T-helper 1 cell (primary cell): ENCODE data around the gene CABLES1.
"Not testable (repeated sequence)": the region's sequence is repeated elsewhere in the genome, so short reads cannot be mapped to it uniquely, and the experiment has no call there.

Experiments
- DNase-seq, 5 donors: peaks; one replicate each; pipeline ENCODE4 v3.0.0-alpha.2; 2012 to 2020

The CABLES1 gene

DNA sequence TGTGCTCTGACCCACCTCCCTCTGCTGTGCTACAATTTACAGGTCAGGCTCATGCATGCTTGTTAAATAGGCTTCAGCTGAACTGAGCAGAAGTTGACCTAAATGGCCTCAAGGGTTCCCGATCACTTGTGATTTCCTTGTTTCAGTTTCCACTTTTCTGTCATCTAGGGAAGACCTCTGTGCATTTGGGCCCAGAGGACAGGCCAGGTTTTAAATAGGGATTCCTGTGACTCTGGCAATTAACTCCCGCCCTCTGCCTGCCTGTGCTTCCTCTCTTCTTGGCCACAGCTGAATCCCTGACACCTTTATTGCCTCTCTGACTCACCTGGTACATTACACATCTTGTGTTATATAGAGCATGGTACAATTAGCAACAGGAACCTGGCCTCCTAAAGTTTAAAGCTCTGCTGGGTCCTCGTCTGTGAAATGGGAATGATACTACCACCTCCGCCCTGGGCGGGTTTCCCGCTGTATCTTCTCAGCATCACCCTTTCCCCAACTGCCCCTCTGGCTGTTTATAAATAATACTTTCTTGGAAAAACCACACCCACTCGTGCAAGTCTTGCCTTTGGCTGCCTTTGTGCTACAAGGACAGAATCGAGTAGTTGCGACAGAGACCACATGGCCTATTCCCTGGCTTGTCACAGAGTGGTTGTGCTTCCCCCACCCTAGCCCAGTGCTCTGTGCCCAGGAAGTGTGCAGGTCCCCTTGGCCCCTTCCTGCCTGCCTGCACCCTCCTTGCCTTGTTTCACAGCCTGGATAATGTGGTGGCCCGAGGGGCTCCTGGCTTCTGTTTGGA, 7.9 kb downstream of the CABLES1 start:
- no peak for DNase-seq

DNA sequence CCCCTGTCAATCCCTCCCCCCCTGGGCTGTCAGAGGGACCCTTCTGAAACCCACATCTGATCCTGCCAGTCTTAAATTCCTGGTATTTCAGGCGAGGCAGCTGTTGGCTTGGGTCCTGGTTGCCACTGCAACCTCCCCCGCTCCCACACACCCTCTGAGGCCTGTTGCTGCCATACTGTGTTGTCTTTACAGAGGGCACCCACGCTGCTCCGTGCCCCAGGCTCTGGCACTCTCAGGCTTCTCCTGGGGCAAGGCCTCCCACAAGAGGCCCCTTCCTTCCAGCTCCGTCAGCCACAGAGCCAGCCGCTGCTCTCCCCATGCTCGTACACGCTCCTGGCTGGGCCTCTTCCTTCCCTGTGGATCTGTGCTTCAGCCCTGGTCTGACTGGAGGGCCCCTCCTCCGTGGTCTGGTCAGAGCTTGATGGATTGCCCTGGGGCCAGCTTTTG, 8.6 kb downstream of the CABLES1 start:
- DNase-seq: no peak

GRCh38 chr18:23144640-23145039, 9.4 kb downstream of the CABLES1 start:
- no peak for DNase-seq

DNA sequence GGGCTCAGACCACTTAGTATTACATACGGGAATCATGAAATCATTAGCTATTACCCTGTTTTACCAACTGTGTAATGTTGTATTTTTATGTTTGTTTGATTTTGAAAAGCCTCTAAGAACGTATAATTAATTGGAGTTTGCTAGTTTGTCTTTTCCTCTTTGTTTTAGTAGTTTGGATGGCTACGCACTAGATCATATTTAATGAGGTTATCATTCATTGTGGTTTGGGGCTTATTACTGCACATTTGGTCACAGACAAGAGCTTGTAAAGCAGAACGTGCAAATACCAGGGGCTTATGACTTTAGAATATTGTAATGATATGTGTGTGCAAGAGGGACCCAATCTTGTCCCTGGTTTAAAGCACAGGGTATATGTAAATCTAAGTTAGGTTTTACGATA, 10.3 kb downstream of the CABLES1 start:
- no peak for DNase-seq

GRCh38 chr18:23146861-23147469, 11.7 kb downstream of the CABLES1 start:
- DNase-seq: no peak

DNA sequence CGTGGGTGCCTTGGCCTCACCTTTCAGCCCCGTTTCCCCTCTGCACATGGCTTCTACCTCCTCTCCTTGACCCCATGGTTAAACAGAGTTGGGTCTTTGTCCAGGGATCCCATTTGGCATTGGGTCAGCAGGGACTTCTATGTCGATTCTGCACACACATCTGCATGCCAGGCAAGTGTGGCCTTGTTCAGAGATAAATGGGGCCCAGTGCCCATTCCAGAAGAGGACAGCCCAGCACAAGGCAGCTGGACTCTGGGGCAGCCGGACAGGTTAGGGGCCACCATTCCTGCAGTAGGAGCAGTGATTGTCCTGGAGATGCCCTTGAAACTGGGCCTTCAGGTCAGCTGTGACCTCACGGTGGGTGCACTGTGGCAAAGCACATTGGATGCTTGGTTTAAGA, 13.1 kb downstream of the CABLES1 start:
- DNase-seq: no peak

- no peak for DNase-seq
These were observed 14.3 kb downstream of the CABLES1 start for GRCh38 chr18:23149570-23149969.

- no peak for DNase-seq
These were observed 16.3 kb downstream of the CABLES1 start for GRCh38 chr18:23151414-23152099.

DNA sequence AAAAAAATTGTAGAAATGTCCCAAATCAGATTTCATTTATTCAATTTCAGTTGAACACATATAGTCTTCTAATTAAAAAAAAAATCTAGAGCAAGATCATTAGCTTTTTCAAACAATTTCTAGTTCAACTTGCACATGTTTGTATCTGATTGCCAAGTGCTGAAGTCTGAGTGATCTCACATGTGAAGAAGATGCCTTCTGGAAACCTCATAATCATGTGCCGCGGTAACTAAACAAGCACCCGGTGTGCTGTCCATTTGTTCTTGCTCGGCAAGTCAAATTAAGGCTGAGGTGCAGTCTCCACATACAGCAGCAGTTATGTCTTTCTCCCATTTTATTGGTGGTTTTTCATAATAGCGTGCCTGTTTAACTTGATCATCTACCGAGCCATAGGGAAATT, 18.7 kb downstream of the CABLES1 start:
- no peak for DNase-seq

GRCh38 chr18:23154823-23155500, 19.7 kb downstream of the CABLES1 start:
- DNase-seq: no peak

GRCh38 chr18:23155537-23155936, 20.3 kb downstream of the CABLES1 start:
- DNase-seq: no peak

DNA sequence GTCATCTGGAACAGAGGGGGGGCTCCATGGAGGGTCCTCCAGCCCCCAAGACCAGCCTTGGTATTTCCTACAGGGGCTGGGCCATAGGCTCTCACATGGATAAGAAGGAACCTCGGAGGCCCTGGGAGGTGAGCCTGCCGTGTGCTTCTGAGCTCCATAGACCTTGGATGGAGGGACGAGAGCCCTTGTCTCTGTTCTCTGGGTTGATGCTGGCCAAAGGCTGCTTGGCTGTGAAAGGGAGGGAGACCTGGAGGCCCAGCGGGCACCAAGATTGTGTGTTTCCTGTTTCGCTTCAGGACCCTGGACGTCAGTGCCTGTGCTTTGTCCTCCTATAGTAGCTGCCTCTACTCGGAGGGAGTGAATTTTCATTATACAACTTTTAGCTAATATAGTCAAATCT, 20.8 kb downstream of the CABLES1 start:
- no peak for DNase-seq

GRCh38 chr18:23158058-23158457, 22.8 kb downstream of the CABLES1 start:
- no peak for DNase-seq

DNA sequence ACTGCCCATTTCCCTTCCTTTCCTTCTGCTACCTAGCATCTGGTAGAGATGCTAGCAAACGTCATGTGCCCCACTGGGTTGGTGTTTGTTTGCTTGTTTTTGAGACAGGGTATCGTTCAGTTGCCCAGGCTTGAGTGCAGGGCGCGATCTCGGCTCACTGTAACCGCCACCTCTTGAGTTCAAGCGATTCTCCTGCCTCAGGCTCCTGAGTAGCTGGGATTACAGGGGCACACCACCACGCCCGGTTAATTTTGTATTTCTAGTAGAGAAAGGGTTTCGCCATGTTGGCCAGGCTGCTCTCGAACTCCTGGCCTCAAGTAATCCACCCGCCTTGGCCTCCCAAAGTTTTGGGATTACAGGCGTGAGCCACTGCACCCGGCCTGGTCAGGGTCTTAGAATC, 23.6 kb downstream of the CABLES1 start:
- not testable (repeated sequence) for DNase-seq

- DNase-seq: no peak
These were observed 24.1 kb downstream of the CABLES1 start for GRCh38 chr18:23159344-23159743.

DNA sequence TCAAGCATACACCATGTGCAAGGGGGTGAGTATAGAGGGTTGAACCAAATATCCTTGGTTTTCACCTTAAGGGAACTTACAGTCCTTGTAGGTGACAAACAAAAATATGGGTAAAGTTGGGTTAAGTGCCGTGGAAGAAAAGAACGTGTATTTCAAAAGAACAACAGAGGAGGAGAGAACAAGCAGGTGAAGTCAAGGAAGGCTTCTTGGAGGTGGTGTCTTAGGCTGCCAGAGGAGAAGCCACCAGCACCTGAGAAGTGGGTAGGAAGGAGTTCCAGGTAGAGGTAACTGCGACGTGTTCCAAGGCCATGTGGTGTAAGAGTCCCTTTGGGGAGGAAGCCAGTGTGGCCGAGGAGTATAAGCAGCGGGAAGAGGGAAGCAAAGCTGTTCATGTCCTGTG, 27.2 kb downstream of the CABLES1 start:
- DNase-seq: no peak

- no peak for DNase-seq
These were observed 28.7 kb downstream of the CABLES1 start for GRCh38 chr18:23163786-23164533.

DNA sequence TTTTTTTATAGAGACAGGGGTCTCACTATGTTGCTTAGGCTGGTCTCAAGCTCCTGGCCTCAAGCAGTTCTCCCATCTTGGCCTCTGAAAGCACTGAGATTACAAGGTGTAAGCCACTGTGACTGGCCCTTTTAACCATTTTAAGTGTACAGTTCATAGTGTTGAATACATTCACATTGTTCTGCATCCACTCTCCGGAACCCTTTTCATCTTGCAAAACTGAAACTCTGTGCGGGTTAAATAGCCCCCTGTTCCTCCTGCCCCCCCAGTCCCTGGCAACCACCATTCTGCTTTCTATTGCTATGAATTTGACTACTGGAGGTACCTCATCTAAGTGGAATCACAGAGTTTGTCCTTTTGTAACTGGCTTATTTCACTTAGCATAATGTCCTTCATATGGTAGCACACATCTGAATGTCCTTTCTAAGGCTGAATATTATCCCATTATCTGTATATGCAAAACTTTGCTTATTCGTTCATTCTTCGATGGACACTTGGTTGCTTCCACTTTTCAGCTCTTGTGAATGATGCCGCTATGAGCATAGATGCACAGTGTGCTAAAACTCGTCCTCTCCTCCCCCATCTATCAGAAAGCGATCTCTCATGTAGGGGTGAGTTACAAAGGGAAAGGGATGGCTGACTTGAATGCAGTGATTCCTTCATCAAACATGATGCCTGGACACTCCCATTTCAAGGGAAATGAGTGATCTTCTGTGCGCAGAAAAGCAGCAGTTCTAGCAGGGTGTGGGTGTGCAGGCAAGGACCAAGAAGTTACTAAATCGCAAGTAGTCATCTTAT, 30.2 kb downstream of the CABLES1 start:
- no peak for DNase-seq

- no peak for DNase-seq
These were observed 31.7 kb downstream of the CABLES1 start for GRCh38 chr18:23166891-23167541.

DNA sequence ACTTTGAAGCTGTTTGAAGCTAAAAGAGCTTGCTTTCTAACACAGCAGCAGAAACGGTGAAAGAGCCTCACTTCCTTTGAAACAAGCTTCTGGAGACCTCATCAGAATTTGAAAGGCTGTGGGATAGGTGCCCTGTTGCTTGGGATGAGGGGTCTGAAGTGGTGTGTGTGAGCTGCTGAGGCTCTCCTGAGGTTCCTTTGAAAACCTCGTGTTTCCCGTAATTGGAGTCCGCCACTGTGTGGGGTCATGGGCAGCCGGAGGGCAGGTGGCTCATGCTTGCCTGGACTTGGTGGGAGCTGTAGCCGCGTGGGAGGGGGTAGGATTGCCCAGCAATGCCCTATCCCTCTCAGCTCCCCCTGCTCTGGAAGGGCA, 34.4 kb downstream of the CABLES1 start:
- no peak for DNase-seq

- no peak for DNase-seq
These were observed 34.9 kb downstream of the CABLES1 start for GRCh38 chr18:23170137-23170536.
